DMS53 treated with DMSO at 0.1 percent for 48 hours (cell line): ENCODE measurements around the gene APELA.
"Not testable (repeated sequence)": the region's sequence is repeated elsewhere in the genome, so short reads cannot be mapped to it uniquely, and the experiment has no call there.

Source experiments
- DNase-seq: peaks from one replicate; lab custom pipeline; 2025; ENCODE audit not compliant: unreplicated experiment; lab: John Stamatoyannopoulos, UW

The APELA gene

DNA sequence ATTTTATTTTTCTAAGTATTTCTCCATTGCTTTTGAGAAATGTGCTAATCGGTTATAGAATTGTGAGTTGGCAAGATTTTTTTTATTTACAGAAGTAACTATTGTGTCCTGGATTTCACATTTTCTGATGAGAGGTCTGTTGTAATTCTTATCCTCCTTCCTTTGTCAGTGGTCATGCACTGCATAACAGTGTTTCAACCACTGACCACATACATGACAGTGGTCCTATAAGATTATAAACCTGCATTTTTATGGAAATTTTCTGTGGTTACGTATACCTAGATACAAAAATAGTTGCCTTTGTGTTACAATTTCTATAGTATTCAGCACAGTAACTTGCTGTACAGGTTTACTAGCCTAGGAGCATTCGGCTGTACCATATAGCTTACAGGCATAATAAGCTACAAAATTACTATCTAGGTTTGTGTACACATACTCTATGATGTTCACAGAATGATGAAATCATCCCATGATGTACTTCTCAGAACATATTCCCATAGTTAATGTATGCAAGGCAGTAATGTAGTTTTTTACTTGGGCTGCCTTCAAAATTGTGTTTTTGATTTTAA lies 47.8 kb downstream of the APELA start:
- no peak for DNase-seq

DNA sequence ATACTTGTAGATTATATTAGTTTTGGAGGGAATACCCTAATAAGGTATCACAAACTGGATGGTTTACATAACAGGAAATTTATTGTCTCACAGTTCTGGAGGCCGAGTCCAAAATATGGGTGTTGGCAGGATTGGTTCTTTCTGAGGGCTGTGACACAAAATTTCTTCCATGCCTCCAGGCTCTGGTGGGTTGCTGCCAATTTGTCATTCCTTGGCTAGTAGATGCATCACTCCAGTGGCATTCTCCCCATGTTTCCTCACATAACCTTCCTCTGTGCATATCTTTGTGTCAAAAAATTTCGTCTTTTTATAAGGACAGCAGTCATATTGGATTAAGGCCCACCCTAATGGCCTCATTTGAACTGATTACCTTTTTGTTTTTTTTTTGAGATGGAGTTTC lies 49.3 kb downstream of the APELA start:
- DNase-seq = no peak

DNA sequence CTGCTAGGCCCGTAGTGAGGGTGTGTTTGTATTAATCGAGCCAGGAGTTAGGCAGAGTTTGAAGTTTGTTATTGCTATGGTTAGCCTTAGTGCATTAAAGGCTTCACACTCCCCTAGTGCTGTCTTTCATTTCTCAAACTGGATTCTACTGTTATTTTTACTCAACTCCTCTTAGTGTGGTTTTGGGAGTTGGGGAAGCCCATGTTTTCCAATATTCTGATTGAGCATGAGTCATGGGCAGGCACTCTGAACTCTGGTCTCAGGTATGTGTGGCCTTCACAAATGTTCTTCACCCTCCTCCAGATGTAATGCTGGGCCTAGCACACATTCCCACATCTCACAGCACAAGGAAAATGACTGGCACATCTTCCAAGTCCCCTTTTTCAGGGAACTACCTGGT lies 50.1 kb downstream of the APELA start:
- DNase-seq = not testable (repeated sequence)

DNA sequence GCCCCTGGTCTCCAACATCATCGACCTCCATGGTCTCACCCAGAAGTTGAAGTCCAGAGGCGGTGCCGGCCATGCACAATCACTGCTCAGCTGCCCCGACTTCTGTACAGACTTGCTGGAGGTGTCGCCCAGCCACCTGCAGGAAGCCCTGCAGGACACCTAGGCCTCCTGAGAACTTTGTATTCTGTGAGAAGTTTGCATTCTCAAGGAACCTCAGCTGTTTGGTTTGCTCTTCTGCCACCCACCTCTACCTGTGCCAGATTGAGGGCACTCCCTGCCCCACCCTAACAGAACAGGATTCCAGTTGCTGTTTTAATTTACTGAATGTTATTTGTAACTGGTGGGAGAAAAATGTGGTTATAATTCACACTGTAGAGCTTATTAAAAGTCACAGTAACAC lies 53.7 kb downstream of the APELA start:
- DNase-seq = no peak

DNA sequence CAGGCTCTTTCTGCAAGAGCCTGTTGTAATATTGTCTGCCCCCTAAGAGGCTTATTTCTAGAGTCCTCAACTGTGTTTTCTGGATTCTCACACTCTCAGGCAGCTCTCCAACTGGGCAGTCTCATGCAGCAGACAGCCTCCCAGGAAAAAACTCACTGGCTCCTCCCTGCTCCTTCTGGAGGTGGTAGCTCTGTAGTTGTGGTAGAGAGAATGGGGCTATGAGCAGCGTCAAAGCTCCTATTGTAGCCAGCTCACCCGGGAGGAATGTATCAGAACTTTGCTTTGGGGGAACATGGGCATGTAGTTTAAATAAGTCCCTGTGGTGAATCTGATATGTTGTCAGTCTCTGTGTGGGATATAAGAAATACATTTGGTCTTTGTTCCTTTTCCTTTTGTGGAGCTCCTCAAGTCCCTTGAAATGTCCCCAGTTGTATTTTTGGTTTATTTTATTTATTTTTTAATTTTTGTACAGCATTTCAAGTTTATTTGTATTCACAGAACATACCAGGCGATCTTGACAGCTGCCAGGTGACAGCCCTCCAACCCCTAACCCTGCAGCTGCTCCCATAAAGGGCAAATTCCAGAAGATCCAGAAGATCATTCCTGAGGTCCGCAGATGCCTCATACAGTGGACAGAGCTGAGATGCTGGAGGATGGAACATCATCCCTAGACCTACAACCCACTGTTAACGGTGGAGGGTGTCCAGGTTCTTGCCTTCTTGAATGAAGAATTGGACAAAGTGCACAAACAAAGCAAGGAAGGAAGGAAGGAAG lies 54.8 kb downstream of the APELA start:
- no peak for DNase-seq

DNA sequence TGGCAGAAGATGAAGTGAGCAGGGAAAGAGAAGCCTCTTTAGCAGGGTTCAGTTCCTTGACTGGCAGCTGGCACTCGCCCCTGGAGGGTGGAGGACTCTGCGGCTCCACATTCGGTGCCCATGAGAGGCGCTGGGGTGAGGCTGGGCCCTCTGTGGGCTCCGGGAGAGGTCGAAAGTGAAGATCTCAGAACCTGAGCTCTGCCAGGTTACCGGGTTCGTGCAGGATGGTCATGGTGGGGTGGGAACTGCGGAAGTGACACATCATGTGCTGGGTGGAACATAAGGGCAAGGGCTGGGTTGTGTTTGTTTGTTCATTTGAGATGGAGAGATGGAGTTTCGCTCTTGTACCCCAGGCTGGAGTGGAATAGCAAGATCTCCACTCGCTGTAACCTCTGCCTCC lies 56.3 kb downstream of the APELA start:
- no peak for DNase-seq

DNA sequence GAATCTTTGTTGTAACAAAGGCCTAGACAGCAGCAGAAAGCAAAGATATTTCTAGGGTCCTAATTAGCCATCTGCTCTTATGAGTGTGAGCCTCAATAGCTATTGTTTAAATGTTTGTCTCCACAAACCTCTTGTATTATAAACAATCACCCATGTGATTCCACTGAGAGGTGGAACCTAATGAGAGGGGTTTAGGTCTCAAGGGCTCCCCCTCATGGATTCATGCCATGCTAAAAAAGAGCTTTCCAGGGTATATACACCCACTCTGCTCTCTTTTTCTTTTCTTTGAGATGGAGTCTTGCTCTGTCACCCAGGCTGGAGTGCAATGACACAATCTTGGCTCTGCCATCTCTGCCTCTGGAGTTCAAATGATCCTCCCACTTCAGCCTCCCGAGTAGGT lies 58.4 kb downstream of the APELA start:
- DNase-seq = no peak

DNA sequence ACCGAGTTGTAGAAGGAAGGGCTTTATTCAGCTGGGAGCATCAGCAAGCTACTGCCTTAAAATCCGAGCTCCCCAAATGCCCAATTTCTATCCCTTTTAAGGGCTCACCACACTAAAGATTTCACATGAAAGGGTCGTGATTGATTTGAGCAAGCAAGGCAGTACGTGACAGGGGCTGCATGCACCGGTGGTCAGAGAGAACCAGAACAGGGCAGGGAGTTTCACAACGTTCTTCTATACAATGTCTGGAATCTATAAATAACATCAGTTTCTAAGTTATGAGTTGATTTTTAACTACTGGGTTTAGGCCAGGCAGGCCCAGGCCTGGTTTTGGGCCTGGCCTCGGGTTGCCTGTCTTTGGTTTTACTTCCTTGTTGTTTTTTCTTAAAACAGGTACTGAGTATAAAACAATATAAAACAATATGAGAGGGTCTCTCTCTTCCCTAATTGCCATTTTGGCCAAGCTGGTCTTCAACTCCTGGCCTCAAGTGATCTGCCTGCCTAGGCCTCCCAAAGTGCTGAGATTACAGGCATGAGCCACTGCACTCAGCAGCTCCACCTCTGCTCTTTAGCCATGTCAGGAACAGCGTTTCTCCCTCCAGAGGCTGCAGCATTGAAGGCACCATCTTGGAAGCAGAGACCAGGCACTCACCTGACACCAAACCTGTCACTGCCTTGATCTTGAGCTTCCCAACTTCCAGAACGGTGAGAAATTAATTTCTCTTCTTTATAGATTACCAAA lies 59.1 kb downstream of the APELA start:
- not testable (repeated sequence) for DNase-seq

DNA sequence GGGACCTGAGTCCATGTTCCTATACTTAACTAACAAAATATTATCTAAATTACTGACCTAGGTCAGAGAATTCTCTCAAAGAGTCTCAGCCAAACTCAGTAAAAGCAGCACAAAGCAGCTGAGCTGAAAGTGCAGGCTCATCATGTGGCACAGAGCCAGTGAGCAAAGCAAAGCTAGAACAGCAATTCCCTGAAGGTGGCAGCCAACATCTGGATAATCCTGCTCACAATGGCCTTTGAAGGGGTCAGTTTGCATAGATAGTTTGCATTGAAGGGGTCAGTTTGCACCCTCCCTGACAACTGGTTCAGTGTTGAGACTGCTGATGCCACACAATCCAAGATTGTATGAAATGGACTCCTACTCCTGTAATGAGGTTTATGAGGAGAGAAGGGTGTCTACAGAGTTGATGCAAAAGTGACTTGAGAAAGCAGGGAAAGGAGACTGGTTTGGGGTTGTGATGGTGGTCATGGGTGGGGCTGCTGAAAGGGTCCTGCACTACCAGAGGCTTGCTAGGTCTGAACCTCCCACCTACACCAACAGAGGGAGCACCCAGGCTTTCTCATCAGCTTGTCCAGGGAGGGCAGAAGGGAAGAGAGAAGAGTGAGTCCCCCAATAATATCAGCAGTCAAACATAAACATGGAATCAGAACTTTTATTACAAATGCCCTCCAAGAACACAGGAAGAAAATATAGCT lies 60.7 kb downstream of the APELA start:
- no peak for DNase-seq

DNA sequence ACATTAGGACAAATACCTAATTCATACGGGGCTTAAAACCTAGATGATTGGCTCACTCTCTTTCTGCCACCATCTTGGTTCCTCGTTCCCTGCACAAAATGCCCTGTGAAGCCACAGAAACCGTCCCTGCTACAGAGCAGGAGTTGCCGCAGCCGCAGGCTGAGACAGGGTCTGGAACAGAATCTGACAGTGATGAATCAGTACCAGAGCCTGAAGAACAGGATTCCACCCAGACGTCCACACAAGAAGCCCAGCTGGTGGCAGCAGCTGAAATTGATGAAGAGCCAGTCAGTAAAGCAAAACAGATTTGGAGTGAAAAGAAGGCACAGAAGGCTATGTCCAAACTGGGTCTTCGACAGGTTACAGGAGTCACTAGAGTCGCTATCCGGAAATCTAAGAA lies 66.2 kb downstream of the APELA start:
- no peak for DNase-seq

DNA sequence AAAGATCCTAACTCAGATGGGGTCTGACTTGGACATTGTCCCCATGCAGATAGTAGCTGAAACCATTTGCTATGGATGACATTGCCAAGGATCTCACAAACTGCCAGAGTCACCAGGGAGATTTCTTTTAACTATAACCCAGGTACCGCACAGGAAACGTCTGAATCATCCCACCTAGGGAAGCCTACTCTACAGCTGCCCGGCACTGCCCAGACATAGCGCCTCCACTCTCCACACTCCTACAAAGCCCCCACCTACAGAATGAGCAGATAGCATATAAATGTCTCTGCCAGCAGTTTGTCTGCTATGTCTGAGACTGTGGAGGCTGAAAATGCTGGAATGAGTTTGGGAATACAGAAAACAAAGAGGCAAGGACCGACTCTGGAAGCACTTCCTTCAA lies 68.2 kb downstream of the APELA start:
- no peak for DNase-seq

DNA sequence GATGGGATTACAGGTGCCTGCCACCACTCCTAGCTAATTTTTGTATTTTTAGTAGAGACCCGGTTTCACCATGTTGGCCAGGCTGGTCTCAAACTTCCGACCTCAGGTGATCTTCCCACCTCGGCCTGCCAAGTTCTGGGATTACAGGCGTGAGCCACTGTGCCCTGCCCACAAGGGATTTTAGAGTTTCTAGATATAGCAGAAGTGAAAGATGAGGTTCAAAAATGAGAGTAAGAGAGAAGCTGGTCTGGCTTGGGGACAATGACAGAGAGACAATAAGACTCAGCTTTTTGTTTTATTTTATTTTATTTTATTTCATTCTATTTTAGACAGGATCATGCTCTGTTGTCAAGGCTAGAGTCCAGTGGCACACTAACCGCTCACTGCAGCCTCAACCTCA lies 69.8 kb downstream of the APELA start:
- no peak for DNase-seq
